Endometrial microvascular endothelial cells (primary cell): Measurements from ENCODE around the gene SIN3A. TPM values are rescaled to one million over a fixed set of nuclear protein-coding genes. Genes with fewer than 3 reads are reported as not detected.
"Not testable (repeated sequence)": the region's sequence is repeated elsewhere in the genome, so short reads cannot be mapped to it uniquely, and the experiment has no call there.

Experiments used
- in situ Hi-C: cut with HindIII; loops from 2 replicates; pipeline ENCODE4 v1.10.0; 2017; ENCODE audit warnings: low sequenced_read_pairs, low pct_unique_long_range_greater_than_20kb; ENCODE audit errors: inconsistent ontology term
- total RNA-seq: library from RNA; depleted of rRNA; stranded (reverse); fragments of >200 nt; gene quantifications from one replicate; pipeline ENCODE4 v1.2.3, GENCODE V29; 2015; ENCODE audit errors: inconsistent ontology term

Gene SIN3A
- total RNA-seq, 1 donor from 2014 or later, result 21.0 TPM

- in situ Hi-C loops, result no loop called here
Measured at GRCh38 chr15:75361361-75361988, 90.0 kb downstream of the SIN3A start.

DNA sequence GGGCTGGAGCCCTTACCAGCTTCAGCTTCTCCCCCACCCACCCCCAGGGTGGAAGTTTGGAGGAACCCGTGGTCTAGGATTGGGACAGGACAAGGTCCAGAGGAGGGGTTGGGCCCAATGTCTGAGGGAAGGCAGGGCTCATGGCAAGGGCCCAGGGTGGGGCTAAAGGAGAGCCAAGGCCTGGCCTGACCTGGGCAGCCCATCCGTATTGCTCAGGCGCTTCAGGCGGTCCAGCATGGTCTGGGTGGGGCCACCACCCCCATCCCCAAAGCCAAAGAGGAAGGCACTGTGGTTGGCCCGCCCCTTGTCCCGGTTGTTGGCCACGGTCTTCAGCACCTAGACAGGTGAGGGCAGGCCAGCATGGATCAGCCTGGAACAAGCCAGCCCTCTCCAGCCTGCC lies 90.6 kb downstream of the SIN3A start:
- in situ Hi-C loops, result no loop called here

GRCh38 chr15:75360391-75360790 lies 91.1 kb downstream of the SIN3A start:
- in situ Hi-C loops, result no loop called here

GRCh38 chr15:75359537-75360250 lies 91.8 kb downstream of the SIN3A start:
- in situ Hi-C loops, result no loop called here

- in situ Hi-C loops, result no loop called here
Measured at GRCh38 chr15:75358771-75359536, 92.5 kb downstream of the SIN3A start.

DNA sequence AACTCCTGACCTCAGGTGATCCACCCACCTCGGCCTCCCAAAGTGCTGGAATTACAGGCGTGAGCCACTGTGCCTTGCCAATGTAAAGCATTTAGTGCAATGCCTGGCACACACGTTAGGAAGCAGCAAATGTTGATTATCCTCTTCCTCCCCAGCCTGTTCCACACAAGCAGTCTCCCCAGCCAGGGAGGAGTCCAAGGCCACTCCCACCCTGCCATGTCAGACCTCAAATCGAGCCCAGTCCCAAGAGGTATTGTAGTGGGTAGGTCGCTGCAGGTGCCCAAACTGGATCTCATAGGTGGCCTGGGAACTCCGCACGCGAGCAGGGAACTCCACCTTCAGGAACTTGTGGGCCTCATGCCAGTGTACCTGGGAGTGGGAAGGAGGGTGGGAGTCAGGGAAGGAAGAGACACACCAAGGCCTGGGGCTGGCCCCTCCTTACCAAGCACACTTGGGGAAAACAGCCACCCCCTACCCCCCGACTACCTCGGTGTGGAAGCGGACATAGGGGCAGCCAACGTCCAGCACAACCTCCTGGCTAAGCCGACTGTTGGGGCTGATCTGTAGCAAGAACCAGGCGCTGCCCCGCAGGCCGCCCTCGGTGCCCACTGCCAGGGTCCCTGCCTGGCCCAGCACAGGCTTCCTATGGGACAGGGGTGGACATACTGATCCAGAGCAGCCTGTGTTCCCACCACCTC lies 93.4 kb downstream of the SIN3A start:
- in situ Hi-C loops, result no loop called here

GRCh38 chr15:75356517-75356916 lies 95.0 kb downstream of the SIN3A start:
- in situ Hi-C loops, result no loop called here

DNA sequence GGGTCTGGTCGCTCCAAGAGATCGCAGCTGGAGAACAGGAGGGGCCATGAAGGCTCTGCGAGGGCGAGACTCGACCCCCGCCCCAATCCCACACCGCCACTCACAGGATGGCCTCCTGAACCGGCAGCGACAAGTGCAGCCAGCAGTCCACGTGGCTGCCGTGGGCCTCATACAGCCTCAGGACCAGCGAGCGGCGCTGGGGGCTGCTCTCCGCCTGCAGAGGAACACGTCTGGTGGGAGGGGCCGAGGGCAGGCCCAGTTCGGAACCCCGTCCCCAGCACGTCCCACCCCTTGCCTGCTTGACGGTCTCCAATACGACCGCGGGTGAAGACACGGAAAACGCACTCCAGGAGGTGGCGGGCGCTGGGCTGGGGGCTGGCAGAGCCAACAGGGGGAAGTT lies 95.5 kb downstream of the SIN3A start:
- in situ Hi-C loops, result no loop called here

GRCh38 chr15:75355369-75355768 lies 96.1 kb downstream of the SIN3A start:
- in situ Hi-C loops, result no loop called here

GRCh38 chr15:75354454-75354853 lies 97.0 kb downstream of the SIN3A start:
- in situ Hi-C loops, result no loop called here

DNA sequence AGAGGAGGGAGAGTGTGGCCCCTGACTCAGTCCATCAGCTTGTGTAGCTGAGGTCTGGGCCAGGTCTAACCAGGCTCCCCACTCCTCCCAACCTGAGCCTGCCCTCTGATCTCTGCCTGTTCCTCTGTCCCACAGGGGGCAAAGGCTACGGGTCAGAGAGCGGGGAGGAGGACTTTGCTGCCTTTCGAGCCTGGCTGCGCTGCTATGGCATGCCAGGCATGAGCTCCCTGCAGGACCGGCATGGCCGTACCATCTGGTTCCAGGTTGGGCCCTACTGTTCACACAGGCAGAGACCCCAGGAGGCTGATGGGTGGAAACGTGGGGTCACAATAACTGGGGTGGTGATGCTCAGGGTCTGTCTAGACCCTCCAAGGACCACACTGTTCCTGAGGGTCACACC lies 97.9 kb downstream of the SIN3A start:
- in situ Hi-C loops, result no loop called here

GRCh38 chr15:75352186-75353080 lies 99.1 kb downstream of the SIN3A start:
- in situ Hi-C loops, result no loop called here

- in situ Hi-C loops, result no loop called here
Measured at GRCh38 chr15:75350601-75351361, 100.7 kb downstream of the SIN3A start.

DNA sequence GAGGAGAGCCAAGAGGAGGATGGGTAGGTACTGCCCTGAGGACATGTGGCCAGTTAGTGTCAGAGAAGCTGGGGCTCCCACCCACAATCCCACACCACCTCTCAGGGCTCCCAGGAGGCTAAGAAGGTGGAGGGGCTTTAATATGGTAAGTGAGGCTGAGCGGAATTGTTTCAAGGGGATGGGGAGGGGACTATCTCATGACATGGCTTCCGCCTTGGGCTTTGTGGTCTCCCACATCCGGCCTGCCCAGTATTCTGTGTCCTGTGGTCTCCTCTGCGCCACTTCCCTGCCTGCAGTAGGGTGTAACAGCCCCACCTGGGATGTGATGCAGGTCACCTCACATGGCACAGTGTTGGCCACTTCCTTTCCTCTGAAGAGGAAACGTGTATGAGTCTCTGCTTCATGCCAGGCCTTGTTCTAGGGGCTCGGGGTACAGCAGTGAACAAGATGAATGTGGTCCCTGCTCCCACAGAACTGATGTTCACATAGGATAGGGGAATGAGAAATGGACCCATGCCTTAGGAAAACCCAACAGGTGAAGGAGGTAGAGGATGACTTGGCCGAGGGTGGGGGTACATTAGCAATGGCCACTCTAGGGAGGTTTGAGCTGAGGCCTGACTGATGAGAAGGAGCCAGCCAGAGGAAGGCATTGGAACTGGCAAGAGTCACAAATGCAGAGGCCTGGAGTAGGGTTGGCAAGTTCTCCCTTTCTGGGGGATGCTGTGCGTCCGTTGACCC lies 101.5 kb downstream of the SIN3A start:
- in situ Hi-C loops, result no loop called here

- in situ Hi-C loops, result not testable (repeated sequence)
Measured at GRCh38 chr15:75349351-75349669, 102.2 kb downstream of the SIN3A start.

DNA sequence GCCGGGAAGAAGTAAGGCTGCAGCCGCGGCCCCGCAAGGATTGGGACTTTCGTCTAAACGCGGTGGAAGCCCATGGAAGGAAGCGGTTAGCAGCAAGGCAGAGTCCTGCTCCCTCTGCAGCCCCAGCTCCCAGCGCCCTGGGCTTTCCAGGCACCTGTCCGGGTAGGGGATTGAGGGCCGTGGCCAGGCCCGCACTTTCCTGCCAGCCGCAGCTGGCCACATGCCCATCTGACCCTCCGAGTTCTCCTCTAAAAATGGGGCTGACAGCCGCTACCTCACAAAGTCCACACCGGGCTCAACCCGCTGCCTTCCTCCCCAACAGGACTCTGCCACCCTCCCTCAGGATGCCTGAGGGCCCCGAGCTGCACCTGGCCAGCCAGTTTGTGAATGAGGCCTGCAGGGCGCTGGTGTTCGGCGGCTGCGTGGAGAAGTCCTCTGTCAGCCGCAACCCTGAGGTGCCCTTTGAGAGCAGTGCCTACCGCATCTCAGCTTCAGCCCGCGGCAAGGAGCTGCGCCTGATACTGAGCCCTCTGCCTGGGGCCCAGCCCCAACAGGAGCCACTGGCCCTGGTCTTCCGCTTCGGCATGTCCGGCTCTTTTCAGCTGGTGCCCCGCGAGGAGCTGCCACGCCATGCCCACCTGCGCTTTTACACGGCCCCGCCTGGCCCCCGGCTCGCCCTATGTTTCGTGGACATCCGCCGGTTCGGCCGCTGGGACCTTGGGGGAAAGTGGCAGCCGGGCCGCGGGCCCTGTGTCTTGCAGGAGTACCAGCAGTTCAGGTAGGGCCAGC lies 102.7 kb downstream of the SIN3A start:
- in situ Hi-C loops, result no loop called here
